ENCODE results near the gene NRP2. TPM values are rescaled to one million over a fixed set of nuclear protein-coding genes. Genes with fewer than 3 reads are reported as not detected.

The NRP2 gene
- total RNA-seq, 1 donor from 2014 or later: 89.5 TPM

- H3K9me3 Mint-ChIP-seq: no peaks in the 10 kb centered on the region
- H3K4me1 Mint-ChIP-seq: peaks cover 66% of the 10 kb centered on the region
- no peak overlapping the region for H3K4me3 Mint-ChIP-seq
- DNase-seq (ENCODE audit: low spot score in 2 of 2, unreplicated experiment in 2 of 2): no peak
- H3K27me3 Mint-ChIP-seq (ENCODE audit: low read depth): no peaks in the 10 kb centered on the region
- H3K27ac Mint-ChIP-seq: no peak overlapping the region
- H3K36me3 Mint-ChIP-seq: no peaks in the 10 kb centered on the region
- TF ChIP-seq, protein P1, sequence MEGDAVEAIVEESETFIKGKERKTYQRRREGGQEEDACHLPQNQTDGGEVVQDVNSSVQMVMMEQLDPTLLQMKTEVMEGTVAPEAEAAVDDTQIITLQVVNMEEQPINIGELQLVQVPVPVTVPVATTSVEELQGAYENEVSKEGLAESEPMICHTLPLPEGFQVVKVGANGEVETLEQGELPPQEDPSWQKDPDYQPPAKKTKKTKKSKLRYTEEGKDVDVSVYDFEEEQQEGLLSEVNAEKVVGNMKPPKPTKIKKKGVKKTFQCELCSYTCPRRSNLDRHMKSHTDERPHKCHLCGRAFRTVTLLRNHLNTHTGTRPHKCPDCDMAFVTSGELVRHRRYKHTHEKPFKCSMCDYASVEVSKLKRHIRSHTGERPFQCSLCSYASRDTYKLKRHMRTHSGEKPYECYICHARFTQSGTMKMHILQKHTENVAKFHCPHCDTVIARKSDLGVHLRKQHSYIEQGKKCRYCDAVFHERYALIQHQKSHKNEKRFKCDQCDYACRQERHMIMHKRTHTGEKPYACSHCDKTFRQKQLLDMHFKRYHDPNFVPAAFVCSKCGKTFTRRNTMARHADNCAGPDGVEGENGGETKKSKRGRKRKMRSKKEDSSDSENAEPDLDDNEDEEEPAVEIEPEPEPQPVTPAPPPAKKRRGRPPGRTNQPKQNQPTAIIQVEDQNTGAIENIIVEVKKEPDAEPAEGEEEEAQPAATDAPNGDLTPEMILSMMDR (IDR thresholded peaks at IDR 0.05; ENCODE audit: unreplicated experiment): no peak
Observed at GRCh38 chr2:205759257-205759656, 77.0 kb downstream of the NRP2 start.

GRCh38 chr2:205759732-205760131 is 77.4 kb downstream of the NRP2 start:
- Mint-ChIP-seq H3K27ac (peak overlapping the region; percentile 54), H3K4me1 (peaks cover 63% of the 10 kb centered on the region), H3K4me3 (no peak overlapping the region), H3K27me3 (ENCODE audit: low read depth) (no peaks in the 10 kb centered on the region), H3K9me3 (no peaks in the 10 kb centered on the region), H3K36me3 (no peaks in the 10 kb centered on the region)
- TF ChIP-seq, protein P1 (IDR thresholded peaks at IDR 0.05; ENCODE audit: unreplicated experiment): no peak
- no peak for DNase-seq (ENCODE audit: low spot score in 2 of 2, unreplicated experiment in 2 of 2)

GRCh38 chr2:205760157-205760556 is 77.9 kb downstream of the NRP2 start:
- H3K9me3 Mint-ChIP-seq: no peaks in the 10 kb centered on the region
- H3K4me1 Mint-ChIP-seq: peaks cover 59% of the 10 kb centered on the region
- no peaks in the 10 kb centered on the region for H3K27me3 Mint-ChIP-seq (ENCODE audit: low read depth)
- TF ChIP-seq, protein P1 (IDR thresholded peaks at IDR 0.05; ENCODE audit: unreplicated experiment): no peak
- no peak overlapping the region for H3K4me3 Mint-ChIP-seq
- DNase-seq (ENCODE audit: low spot score in 2 of 2, unreplicated experiment in 2 of 2): no peak
- H3K27ac Mint-ChIP-seq: peak overlapping the region; percentile 54
- H3K36me3 Mint-ChIP-seq: no peaks in the 10 kb centered on the region

GRCh38 chr2:205761421-205761820 is 79.1 kb downstream of the NRP2 start:
- H3K4me1 Mint-ChIP-seq: peaks cover 49% of the 10 kb centered on the region
- H3K27me3 Mint-ChIP-seq (ENCODE audit: low read depth): no peaks in the 10 kb centered on the region
- no peaks in the 10 kb centered on the region for H3K36me3 Mint-ChIP-seq
- H3K4me3 Mint-ChIP-seq: no peak overlapping the region
- H3K9me3 Mint-ChIP-seq: no peaks in the 10 kb centered on the region
- H3K27ac Mint-ChIP-seq: no peak overlapping the region
- TF ChIP-seq, protein P1 (IDR thresholded peaks at IDR 0.05; ENCODE audit: unreplicated experiment): no peak
- DNase-seq (ENCODE audit: low spot score in 2 of 2, unreplicated experiment in 2 of 2): no peak

- Mint-ChIP-seq H3K27ac (no peak overlapping the region), H3K4me1 (peaks cover 46% of the 10 kb centered on the region)
Observed at GRCh38 chr2:205762881-205763280, 80.6 kb downstream of the NRP2 start.

More at GRCh38 chr2:205762881-205763280, 80.6 kb downstream of the NRP2 start:
- TF ChIP-seq, protein P1 (IDR thresholded peaks at IDR 0.05; ENCODE audit: unreplicated experiment): no peak
- H3K4me3 Mint-ChIP-seq: no peak overlapping the region
- no peak for DNase-seq (ENCODE audit: low spot score in 2 of 2, unreplicated experiment in 2 of 2)
- no peaks in the 10 kb centered on the region for H3K36me3 Mint-ChIP-seq
- H3K27me3 Mint-ChIP-seq (ENCODE audit: low read depth): no peaks in the 10 kb centered on the region
- no peaks in the 10 kb centered on the region for H3K9me3 Mint-ChIP-seq
